A673 (cell line): ENCODE data around the gene GPR21. TPM values are rescaled to one million over a fixed set of nuclear protein-coding genes. Genes with fewer than 3 reads are reported as not detected.

Experiments
- BruUV-seq: library from RNA; stranded (reverse); fragments of 400-500 nt; replicated peaks from 2 replicates; lab custom pipeline; 2021; lab: Mats Ljungman, UMichigan
- CTCF ChIA-PET: fragments of 300-600 bp; sonication (Branson Sonifier 250); formaldehyde crosslinking; loops from one replicate; lab custom pipeline; 2022; ENCODE audit warnings: antibody characterized with exemption; lab: Charles Lee
- POLR2A ChIA-PET: fragments of 300-600 bp; sonication (Branson Sonifier 250); formaldehyde crosslinking; loops from one replicate; lab custom pipeline; 2022; ENCODE audit warnings: antibody characterized with exemption; ENCODE audit not compliant: low non-redundant PET; lab: Charles Lee
- DNase-seq: peaks from one replicate; pipeline ENCODE4 v3.0.0-alpha.2; 2015; ENCODE audit warnings: low spot score
- H3K27ac ChIP-seq: fragments of 200-600 bp; sonication (generic); 2 replicates; pipeline ENCODE4 v1.5.1; 2016; ENCODE audit warnings: mixed run types, low read depth, mild to moderate bottlenecking, mixed read lengths, antibody characterized with exemption, low read length; ENCODE audit not compliant: poor library complexity, severe bottlenecking
- H3K27me3 ChIP-seq: fragments of 200-600 bp; sonication (generic); replicated peaks from 2 replicates; pipeline ENCODE4 v1.6.1; 2017; ENCODE audit warnings: mixed run types, low read depth, mild to moderate bottlenecking, mixed read lengths, antibody characterized with exemption, low read length; ENCODE audit not compliant: insufficient read depth, poor library complexity
- H3K36me3 ChIP-seq: fragments of 200-600 bp; sonication (generic); 2 replicates; pipeline ENCODE4 v1.6.1; 2016; ENCODE audit warnings: mixed run types, mild to moderate bottlenecking, mixed read lengths, antibody characterized with exemption, low read length; ENCODE audit not compliant: insufficient read depth, poor library complexity, severe bottlenecking
- H3K4me1 ChIP-seq: fragments of 200-600 bp; sonication (generic); 2 replicates; pipeline ENCODE4 v1.6.1; 2017; ENCODE audit warnings: mixed run types, mild to moderate bottlenecking, mixed read lengths, antibody characterized with exemption, low read length; ENCODE audit not compliant: insufficient read depth, poor library complexity, severe bottlenecking
- H3K4me3 ChIP-seq: fragments of 200-600 bp; sonication (generic); 2 replicates; pipeline ENCODE4 v1.5.1; 2016; ENCODE audit warnings: low read depth, mixed run types, mild to moderate bottlenecking, mixed read lengths, low read length; ENCODE audit not compliant: poor library complexity, severe bottlenecking
- H3K9me3 ChIP-seq: fragments of 200-600 bp; sonication (generic); 2 replicates; pipeline ENCODE4 v1.6.1; 2016; ENCODE audit warnings: mixed run types, low read depth, mild to moderate bottlenecking, mixed read lengths, antibody characterized with exemption, low read length; ENCODE audit not compliant: poor library complexity, severe bottlenecking
- EZH2 ChIP-seq: fragments of 200-600 bp; sonication (generic); IDR thresholded peaks from 2 replicates; pipeline ENCODE4 v1.6.1; 2017; ENCODE audit warnings: borderline replicate concordance, low read depth, mild to moderate bottlenecking, mixed read lengths, antibody characterized with exemption, low read length; ENCODE audit not compliant: poor library complexity, severe bottlenecking
- intact Hi-C: fragments of 100-400 bp; cut with micrococcal nuclease; formaldehyde crosslinking; loops from one replicate; pipeline ENCODE4 v1.10.0; 2022; ENCODE audit not compliant: unreplicated experiment
- total RNA-seq: library from RNA; stranded (reverse); gene quantifications from 2 replicates; pipeline ENCODE4 v1.2.3, GENCODE V29; 2021
- TF ChIP-seq, protein P1 (sequence below): fragments of 300-800, 200-600 bp; sonication (generic); conservative IDR thresholded peaks from 2 replicates; pipeline ENCODE4 v1.5.1; 2017; ENCODE audit warnings: low read depth, mild to moderate bottlenecking, antibody characterized with exemption, low read length, moderate library complexity, mixed read lengths

GPR21 gene
- total RNA-seq, 1 experiment from 2014 or later = not detected

DNA sequence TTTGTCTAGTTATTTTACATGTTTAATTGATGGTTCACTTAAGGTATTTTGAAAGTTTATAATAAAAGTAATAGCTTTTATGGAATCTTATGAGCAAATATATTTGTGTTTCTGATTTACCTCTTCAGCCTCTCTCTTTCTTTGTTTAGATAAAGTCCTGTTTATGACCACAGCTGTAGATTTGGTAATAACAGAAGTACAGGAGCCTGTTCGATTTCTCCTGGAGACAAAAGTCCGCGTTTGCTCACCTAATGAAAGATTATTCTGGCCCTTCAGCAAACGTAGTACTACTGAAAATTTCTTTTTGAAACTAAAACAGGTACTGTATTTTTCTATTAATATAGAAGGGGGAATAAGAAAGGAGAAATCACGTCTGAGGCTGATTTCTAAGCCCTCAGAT is 35.0 kb upstream of the GPR21 start:
- Histone ChIP-seq H3K9me3 (no peaks in the 10 kb centered on the region), H3K27me3 (no peaks in the 10 kb centered on the region), H3K36me3 (peaks cover 38% of the 10 kb centered on the region), H3K4me3 (no peak overlapping the region), H3K27ac (no peak overlapping the region), H3K4me1 (peaks cover 42% of the 10 kb centered on the region)
- no TSS peak for BruUV-seq
- CTCF ChIA-PET = interaction anchor here (0.6 kb wide), 1 partner anchor 85 kb away, joined by 6 read pairs; the partner anchor contains the start of gene ZBTB6
- no peak for DNase-seq
- POLR2A ChIA-PET = no interaction called here
- TF ChIP-seq, protein P1, sequence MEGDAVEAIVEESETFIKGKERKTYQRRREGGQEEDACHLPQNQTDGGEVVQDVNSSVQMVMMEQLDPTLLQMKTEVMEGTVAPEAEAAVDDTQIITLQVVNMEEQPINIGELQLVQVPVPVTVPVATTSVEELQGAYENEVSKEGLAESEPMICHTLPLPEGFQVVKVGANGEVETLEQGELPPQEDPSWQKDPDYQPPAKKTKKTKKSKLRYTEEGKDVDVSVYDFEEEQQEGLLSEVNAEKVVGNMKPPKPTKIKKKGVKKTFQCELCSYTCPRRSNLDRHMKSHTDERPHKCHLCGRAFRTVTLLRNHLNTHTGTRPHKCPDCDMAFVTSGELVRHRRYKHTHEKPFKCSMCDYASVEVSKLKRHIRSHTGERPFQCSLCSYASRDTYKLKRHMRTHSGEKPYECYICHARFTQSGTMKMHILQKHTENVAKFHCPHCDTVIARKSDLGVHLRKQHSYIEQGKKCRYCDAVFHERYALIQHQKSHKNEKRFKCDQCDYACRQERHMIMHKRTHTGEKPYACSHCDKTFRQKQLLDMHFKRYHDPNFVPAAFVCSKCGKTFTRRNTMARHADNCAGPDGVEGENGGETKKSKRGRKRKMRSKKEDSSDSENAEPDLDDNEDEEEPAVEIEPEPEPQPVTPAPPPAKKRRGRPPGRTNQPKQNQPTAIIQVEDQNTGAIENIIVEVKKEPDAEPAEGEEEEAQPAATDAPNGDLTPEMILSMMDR = no peak
- no peak for TF ChIP-seq EZH2
- intact Hi-C loops = loop anchor here (10.0 kb wide), 1 partner anchor 534 kb away; no protein-coding TSS in a partner anchor

DNA sequence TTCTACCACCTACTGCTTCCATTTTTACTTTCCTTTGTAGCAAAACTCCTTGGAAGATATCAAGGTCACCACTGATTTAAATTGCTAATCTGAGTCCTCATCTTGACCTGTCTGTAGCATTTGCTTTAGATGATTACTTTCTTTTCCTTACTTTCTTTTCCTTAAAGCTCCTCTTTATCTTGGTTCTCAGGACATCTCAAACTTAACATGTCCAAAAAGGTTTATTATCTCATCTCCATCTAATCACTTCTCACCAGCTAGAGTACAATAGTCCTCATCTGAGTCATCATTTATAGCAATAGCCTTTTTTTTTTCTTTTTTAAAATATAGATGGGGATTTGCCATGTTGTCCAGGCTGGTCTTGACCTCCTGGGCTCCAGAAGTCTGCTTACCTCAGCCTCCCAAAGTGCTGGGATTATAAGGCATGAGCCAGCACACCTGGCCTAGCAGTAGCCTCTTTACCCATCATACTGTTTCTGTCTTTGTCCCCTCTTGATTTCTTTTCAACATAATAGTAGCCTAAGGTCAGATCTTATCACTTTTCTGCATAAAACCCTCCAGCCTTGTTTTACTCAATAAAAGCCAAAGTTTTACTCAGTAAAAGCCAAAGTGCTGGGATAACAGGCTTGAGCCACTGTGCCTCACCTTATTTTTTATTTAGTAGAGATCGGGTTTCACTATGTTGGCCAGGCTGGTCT is 32.9 kb upstream of the GPR21 start:
- intact Hi-C loops = no loop called here
- H3K27me3 ChIP-seq = no peaks in the 10 kb centered on the region
- no peaks in the 10 kb centered on the region for H3K9me3 ChIP-seq
- ChIA-PET POLR2A (no interaction called here), CTCF (no interaction called here)
- H3K27ac ChIP-seq = no peak overlapping the region
- no peak for TF ChIP-seq EZH2
- TF ChIP-seq, protein P1 = no peak
- peaks cover 38% of the 10 kb centered on the region for H3K36me3 ChIP-seq
- H3K4me1 ChIP-seq = peaks cover 45% of the 10 kb centered on the region
- no peak for DNase-seq
- no peak overlapping the region for H3K4me3 ChIP-seq
- BruUV-seq = no TSS peak

DNA sequence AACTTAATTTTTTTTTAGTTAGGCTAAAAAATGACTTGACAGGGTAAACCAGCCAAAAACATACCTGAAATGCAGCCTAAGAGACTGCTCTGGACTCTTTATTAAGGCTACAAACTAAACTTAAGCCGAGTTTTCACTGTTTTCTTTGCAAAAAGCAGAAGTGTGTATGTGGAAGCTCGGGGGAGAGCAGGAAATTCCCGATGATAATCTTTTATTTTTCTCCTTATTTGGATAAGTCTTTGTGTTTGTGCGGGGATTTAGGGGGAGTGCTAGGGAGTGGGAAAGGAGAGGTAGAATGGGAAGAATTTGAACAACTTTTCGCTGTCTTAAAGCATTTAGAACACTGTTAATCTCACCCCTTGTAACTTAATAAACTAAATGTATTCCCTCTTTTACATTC is 30.7 kb upstream of the GPR21 start:
- no TSS peak for BruUV-seq
- POLR2A ChIA-PET = no interaction called here

More for the DNA sequence above, 30.7 kb upstream of the GPR21 start:
- Histone ChIP-seq H3K27ac (peak overlapping the region; percentile 45), H3K9me3 (no peaks in the 10 kb centered on the region), H3K36me3 (peaks cover 27% of the 10 kb centered on the region), H3K4me1 (peaks cover 40% of the 10 kb centered on the region), H3K27me3 (no peaks in the 10 kb centered on the region), H3K4me3 (no peak overlapping the region)
- TF ChIP-seq, protein P1 = no peak
- no peak for TF ChIP-seq EZH2
- CTCF ChIA-PET = interaction anchor here (0.7 kb wide), 1 partner anchor 12 kb away, joined by 3 read pairs; no protein-coding TSS in a partner anchor
- DNase-seq = peak; percentile 27
- intact Hi-C loops = no loop called here
